ENCODE data around the gene C10orf120. TPM values are rescaled to one million over a fixed set of nuclear protein-coding genes. Genes with fewer than 3 reads are reported as not detected.

C10orf120 gene
- polyA plus RNA-seq, 1 experiment = not detected

DNA sequence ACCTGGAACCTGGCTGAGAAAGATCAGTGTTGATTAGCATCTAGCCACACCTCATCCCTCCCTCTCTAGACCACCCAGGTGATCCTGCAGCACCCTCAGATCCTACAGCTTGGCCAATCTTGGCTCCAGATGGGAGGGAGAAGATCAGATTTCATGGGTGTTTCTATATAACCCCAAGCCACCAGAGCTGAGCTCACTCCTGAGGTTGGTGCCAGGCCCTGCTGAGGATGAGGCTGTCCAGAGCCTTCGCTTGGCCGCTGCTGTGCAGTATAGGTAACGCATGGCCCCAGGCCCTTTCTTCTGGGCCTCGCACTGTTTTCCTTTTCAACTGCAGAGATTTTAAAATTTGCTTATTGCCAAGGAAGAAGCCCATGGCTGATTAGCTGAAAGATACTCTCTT is 27.0 kb downstream of the C10orf120 start:
- H3K27me3 ChIP-seq (ENCODE audit: control insufficient read depth, insufficient read depth, low read length) = no peaks in the 10 kb centered on the region
- TF ChIP-seq, protein P1, sequence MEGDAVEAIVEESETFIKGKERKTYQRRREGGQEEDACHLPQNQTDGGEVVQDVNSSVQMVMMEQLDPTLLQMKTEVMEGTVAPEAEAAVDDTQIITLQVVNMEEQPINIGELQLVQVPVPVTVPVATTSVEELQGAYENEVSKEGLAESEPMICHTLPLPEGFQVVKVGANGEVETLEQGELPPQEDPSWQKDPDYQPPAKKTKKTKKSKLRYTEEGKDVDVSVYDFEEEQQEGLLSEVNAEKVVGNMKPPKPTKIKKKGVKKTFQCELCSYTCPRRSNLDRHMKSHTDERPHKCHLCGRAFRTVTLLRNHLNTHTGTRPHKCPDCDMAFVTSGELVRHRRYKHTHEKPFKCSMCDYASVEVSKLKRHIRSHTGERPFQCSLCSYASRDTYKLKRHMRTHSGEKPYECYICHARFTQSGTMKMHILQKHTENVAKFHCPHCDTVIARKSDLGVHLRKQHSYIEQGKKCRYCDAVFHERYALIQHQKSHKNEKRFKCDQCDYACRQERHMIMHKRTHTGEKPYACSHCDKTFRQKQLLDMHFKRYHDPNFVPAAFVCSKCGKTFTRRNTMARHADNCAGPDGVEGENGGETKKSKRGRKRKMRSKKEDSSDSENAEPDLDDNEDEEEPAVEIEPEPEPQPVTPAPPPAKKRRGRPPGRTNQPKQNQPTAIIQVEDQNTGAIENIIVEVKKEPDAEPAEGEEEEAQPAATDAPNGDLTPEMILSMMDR (IDR thresholded peaks at IDR 0.05; ENCODE audit: insufficient read depth, low read depth, low read length) = no peak
- ChIA-PET CTCF (no interaction called here), POLR2A (no interaction called here)
- no peak overlapping the region for H3K4me3 ChIP-seq (ENCODE audit: low read depth, low read length)
- no peaks in the 10 kb centered on the region for H3K36me3 ChIP-seq (ENCODE audit: control insufficient read depth, insufficient read depth, low read length)
- no peak for DNase-seq (ENCODE audit: low read depth)

DNA sequence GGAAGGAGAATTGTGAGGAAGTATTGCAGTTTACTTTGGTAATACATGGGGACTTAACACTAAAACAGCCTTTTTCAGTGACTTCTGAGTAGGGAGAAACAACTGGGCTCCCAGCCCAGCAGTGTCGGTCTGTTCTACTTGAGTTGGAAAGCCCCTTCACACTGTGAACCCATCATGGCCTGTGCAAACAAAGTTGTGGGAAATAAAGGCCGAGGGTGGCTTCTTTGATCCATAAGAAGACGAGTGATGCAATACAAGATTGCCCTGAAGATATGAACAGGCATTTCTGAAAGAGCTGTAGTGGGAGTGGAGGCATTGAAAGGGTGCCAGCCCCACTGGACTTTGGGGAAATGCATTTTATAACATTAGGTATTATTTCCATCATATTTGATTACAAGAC is 28.3 kb downstream of the C10orf120 start:
- TF ChIP-seq, protein P1 (IDR thresholded peaks at IDR 0.05; ENCODE audit: insufficient read depth, low read depth, low read length) = no peak
- no peak overlapping the region for H3K4me3 ChIP-seq (ENCODE audit: low read depth, low read length)
- DNase-seq (ENCODE audit: low read depth) = no peak
- CTCF ChIA-PET = no interaction called here
- H3K27me3 ChIP-seq (ENCODE audit: control insufficient read depth, insufficient read depth, low read length) = no peaks in the 10 kb centered on the region
- POLR2A ChIA-PET = no interaction called here
- H3K36me3 ChIP-seq (ENCODE audit: control insufficient read depth, insufficient read depth, low read length) = no peaks in the 10 kb centered on the region

DNA sequence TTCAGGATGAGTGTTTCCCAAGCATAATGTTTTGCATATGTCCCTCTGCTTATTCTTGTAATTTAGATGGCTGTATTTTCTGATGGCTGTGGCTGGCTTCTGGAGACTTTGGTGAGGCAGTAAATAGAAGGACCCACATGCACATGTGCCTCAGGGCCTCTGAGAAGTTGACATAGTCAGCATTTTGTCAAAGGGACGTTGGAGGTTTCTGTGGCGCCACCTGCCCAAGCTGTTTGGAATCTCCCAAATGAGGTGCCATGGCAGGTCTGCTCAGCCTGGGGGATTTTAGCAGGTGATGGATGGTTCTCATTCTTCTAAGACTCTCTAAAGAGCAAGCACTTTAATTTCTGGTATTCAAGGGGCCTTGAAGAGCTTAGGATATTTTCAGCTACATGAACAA is 29.8 kb downstream of the C10orf120 start:
- TF ChIP-seq, protein P1 (IDR thresholded peaks at IDR 0.05; ENCODE audit: insufficient read depth, low read depth, low read length) = no peak
- Histone ChIP-seq H3K36me3 (ENCODE audit: control insufficient read depth, insufficient read depth, low read length) (no peaks in the 10 kb centered on the region), H3K27me3 (ENCODE audit: control insufficient read depth, insufficient read depth, low read length) (no peaks in the 10 kb centered on the region), H3K4me3 (ENCODE audit: low read depth, low read length) (no peak overlapping the region)
- POLR2A ChIA-PET = no interaction called here
- DNase-seq (ENCODE audit: low read depth) = no peak
- CTCF ChIA-PET = interaction anchor here (0.6 kb wide), 1 partner anchor 13 kb away, joined by 4 read pairs; no protein-coding TSS in a partner anchor

DNA sequence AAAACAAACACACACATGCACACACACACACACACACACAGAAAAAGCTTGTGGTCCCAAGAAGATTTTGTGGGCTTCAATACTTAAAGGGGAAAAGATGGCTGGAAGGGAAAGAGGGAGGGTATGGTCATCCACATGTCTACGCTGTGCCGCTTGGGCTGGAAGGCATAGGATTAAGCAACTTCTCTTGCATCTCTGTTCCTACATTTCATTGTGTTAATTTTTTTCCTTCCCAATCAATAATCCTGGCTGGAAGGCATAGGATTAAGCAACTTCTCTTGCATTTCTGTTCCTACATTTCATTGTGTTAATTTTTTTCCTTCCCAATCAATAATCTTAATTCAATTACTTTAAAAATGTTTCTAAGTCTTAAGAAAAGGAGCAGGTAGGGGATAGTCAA is 30.6 kb downstream of the C10orf120 start:
- CTCF ChIA-PET = no interaction called here
- POLR2A ChIA-PET = no interaction called here

DNA sequence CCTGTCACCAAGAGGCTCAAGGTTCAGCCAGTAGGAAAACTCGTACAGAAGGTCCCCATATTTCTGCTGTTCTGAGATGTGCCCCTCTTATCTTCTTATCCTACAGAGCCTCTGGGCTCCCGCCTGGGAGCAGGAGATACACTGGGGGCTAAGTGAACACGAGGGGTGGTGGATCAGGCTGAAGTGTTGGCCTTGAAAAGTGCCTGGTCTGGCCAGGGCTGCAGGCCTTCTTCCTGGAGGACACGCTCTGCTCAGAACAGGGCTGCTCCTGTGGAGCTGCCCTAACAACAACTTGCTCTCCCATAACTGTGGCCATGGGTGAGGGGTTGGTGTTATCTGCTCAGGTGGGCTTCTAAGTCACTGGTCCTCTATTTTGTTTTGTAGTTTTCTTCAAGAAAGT is 33.7 kb downstream of the C10orf120 start:
- no peak overlapping the region for H3K4me3 ChIP-seq (ENCODE audit: low read depth, low read length)
- ChIA-PET POLR2A (no interaction called here), CTCF (no interaction called here)
- H3K27me3 ChIP-seq (ENCODE audit: control insufficient read depth, insufficient read depth, low read length) = no peaks in the 10 kb centered on the region
- H3K36me3 ChIP-seq (ENCODE audit: control insufficient read depth, insufficient read depth, low read length) = no peaks in the 10 kb centered on the region
- TF ChIP-seq, protein P1 (IDR thresholded peaks at IDR 0.05; ENCODE audit: insufficient read depth, low read depth, low read length) = no peak
- no peak for DNase-seq (ENCODE audit: low read depth)

More for the DNA sequence above, 30.6 kb downstream of the C10orf120 start:
- Histone ChIP-seq H3K36me3 (ENCODE audit: control insufficient read depth, insufficient read depth, low read length) (no peaks in the 10 kb centered on the region), H3K4me3 (ENCODE audit: low read depth, low read length) (no peak overlapping the region), H3K27me3 (ENCODE audit: control insufficient read depth, insufficient read depth, low read length) (no peaks in the 10 kb centered on the region)
- no peak for DNase-seq (ENCODE audit: low read depth)
- TF ChIP-seq, protein P1 (IDR thresholded peaks at IDR 0.05; ENCODE audit: insufficient read depth, low read depth, low read length) = no peak

Data from BJ (cell line).